GM19324 (cell line): ENCODE data around the gene RALGAPA2.

Experiments
- ATAC-seq: cut with Tn5 transposase; IDR thresholded peaks from one replicate; pipeline ENCODE4 v1.9.1; 2021; ENCODE audit warnings: mild to moderate bottlenecking, moderate library complexity; ENCODE audit not compliant: unreplicated experiment, low FRiP score

Gene RALGAPA2

DNA sequence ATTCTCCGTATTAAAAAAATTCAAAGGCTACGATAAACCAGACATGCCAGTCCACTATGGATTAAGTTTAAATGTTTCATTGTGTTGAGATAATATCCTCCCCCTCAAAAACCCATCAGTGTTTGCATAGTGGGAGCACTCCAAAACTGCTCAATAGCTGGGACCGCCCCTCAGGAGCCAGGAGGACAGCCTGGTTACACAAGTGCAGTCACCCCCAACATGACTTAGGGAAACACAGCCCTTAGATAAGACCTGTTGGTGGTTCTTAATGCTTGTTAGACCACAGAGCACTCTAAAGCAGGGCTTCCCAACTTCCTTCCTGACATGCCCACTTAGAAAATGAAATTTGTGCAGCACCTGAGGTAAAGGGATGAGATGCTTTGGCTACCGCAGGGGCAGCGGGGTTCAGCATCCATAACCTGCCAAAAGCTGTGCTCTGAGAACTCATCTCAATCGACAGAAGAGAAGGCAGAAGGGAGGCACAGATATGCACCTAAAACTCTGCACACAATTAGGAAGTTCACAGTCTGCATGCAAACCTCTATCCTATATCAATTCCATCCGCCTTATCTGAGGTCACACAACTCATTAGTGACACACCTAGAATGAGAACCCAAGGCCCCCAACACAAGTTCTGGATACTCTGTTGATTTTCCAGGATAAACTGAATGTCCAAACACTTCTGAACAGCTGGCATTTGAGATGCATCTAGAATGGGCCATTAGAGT lies 74.3 kb downstream of the RALGAPA2 start:
- no peak for ATAC-seq

DNA sequence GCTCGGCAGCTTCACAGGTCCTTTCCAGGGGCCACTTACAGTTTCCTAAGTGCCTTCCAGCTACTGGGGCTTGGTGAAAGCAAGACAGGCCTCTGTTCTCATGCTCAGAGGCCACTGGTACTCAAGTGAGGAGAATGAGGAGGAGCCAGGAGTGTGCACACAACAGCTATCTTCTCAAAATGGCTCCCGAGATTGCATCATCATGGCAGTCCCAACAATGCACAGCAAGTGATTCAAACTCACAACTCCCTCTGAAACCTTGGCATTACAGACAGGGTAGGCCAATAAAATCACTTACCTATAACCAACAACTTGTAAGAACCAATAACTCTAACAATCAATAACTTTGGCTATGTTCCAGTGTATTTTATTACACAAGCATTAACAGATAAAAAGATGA lies 77.4 kb downstream of the RALGAPA2 start:
- no peak for ATAC-seq

DNA sequence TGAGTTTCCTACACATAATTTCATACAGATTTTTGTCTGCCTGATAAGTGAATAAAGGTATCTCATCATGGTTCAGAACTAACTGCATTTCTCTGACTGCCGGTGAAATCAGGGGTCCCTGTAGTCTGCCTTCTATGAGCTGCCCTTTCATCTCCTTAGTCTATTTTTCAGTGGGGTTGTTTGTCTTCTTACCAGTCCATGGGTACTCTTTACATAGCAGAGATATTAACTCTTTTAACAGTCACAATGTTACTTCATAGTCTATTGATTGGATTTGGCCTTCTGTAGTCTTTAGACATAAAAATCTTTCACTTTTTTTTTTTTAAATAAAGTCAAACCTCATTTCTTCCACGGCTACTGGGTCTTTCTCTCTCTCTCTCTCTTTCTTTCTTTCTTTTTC lies 79.8 kb downstream of the RALGAPA2 start:
- ATAC-seq = no peak

DNA sequence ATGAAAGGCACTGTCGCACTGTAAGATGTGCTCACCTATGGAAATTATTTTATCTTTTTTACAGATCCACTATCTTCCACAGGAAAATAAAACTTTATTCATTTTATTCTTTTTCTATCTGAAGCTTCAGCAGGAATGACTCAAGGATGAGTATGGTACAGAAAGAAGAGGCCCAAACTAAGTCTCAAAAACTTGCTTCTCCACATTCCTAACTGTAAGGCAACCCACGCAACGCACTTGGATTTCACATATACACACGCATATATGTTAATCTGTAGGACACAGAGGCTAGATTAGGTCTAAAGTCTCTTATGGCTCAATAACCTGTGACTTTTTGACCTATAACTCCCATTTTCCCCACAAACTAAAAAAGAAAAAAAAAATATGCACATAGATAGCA lies 81.9 kb downstream of the RALGAPA2 start:
- ATAC-seq = no peak

DNA sequence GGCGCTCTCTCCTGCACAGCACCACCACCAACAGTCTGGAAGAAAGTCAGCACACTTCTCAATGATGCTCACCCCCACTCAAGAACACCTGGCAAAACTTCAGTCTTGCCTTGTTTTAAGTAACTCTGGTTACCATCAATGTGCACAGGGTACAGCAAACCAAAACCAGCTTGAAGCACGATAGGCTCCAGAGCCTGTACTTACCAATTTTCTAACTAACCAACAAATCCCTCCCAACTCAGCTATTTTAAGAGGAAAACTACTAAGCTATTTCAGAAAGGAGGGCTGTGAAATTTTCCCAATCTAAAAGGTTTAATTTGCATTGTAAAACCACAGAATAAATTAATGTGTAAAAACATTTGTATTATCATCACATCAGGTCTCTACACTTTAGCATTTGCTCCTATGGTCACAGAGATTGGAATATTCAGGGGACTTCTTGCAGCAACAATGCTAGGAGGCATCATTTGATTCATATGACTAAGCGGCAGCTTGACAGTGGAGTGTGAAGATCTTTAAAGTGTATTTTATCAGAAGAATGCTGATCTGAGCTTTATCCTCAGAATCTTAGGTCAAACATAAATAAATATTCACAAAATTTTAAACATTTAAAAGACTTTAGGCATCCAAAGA lies 82.8 kb downstream of the RALGAPA2 start:
- no peak for ATAC-seq

DNA sequence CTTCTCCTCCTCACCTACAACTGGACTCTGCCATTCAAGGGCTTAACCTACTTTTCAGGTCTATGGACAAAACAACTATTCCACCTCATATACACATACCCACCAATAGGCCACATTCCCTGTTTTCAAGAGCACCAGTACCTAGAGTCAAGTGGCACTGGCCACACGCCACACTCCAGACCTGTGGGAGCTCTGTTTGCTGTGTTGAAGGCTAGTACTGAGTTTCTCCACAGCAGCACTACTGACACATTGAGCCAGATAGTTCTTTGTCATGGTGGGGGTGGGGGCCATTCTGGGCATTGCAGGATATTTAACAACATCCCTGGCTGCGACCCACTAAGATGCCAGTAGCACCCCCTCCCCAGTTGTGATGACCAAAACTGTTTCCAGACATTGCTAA lies 84.1 kb downstream of the RALGAPA2 start:
- no peak for ATAC-seq

DNA sequence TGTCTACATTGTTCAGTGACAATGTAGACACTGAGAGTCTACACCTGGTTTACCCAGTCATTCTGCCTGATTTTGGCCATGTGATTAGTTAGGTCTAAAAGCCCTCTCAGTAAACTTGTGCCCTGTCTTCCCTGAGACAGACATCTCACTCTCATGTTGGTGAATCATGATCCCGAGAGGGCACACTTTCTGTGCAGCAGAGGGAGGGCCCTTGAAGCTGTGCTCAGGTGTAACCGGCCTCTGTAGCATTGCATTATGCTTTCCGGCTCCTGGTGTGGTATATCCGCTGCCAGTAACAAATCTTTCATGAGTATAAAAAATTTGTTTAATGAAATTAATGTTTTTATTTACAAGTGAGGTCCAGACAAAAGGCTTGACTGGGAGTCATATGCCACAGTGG lies 85.0 kb downstream of the RALGAPA2 start:
- no peak for ATAC-seq

DNA sequence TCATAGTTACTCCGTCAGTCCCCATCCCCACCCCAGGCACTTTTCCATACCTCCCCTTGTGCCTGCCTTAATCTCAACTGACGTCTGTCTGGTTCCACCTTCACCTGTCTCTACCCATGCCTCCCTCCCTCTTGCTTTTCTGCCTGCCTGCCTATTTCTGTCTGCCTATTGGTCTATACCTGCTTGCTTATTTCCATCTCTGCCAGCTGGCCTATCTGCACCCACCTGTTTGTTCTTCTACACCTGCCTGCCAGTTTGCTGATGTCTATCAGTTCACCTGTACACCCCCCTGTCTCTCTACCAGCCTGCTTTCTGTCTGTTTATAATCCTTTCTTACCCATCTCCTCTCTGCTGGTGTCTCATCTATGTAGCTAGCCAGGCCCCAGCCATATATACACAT lies 87.5 kb downstream of the RALGAPA2 start:
- no peak for ATAC-seq

DNA sequence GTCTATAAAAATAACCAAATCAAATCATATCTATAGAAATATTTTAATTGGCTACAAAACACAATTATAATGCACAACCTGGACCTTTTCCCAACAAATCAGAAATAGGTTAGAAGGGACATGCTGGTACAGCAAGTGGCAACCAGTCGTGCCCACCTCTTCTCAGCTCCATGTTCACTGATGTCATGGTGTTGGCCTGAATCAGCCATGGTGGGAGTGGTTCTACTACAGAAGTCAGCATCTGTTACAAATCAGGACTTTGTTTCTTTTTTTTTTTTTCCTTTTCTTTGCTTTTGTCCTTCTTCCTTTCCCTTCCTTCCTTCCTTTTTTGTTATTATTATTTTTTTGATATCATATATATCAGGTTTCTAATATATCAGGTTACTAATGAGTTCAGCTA lies 91.2 kb downstream of the RALGAPA2 start:
- ATAC-seq = no peak

DNA sequence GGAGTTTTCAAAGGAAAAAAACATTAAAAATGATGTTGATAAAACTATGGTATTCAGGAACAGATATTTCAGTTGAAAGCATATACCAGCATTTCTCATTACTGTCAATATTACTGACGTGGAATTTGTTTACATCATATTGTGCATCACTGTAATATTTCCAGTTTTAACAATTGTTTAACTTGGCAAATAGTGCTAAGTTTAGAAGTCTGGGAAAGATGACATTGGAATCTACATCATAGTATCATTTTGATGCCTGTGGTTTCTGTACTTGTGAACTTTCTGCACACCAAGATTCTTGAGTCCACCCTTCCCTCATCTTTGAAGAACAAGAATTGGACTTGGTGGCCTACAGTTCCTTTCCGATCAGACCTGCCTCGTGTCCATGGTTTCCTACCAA lies 98.1 kb downstream of the RALGAPA2 start:
- no peak for ATAC-seq

DNA sequence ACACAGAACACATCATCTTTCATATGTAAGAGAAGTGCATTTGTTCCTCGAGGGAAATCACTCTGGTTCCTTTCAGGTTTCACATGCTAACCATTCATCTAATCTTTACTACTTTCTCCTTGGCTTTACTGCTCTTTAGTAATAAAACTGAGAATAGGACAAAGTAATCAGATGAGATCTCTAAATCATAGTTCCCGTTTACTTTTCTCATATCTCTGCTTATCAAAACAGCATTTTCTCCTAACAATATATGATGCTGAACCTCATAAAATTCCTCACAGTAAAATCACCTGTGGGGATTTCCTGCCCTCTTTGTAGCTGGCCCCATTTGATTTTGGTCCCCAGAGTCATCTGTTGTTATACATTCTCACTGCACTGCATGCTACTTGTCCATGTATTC lies 100.2 kb downstream of the RALGAPA2 start:
- ATAC-seq = no peak

DNA sequence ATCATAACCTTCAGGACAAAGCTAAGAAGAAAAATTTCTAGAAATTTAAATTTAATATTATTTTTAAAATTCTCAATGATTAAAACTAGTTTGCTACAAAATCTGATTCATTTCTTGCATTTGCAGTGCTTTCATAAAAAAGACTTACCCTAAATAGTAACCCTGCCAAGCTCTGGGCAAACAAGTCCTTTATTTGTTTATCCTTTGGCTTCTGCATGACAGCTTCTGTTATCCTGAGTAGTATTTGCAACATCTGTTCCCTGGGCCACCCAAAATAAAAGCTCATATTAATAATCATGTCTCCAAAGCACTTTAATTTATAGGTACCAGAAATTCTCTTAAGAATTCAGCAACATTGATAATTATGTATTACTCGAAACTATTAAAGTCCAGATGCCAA lies 101.3 kb downstream of the RALGAPA2 start:
- ATAC-seq = no peak

DNA sequence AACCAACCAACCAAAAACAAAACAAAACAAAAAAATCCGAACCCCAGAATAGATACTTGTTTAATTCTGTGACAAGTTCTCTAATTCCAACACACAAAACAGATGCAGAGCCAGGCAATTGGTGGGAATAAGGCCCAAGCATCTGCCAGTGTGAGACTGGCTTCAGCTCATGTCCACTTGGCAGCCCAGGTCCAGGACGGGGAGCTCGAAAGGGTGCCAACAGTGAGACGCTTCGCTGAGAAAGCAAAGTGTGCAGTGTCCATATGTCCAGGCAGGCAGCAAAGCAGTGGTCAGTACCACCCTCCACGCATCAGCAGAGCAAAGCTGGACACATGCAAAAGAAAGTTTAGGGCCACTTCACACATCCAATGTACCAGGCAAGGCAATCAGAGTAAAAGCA lies 102.9 kb downstream of the RALGAPA2 start:
- ATAC-seq = no peak

DNA sequence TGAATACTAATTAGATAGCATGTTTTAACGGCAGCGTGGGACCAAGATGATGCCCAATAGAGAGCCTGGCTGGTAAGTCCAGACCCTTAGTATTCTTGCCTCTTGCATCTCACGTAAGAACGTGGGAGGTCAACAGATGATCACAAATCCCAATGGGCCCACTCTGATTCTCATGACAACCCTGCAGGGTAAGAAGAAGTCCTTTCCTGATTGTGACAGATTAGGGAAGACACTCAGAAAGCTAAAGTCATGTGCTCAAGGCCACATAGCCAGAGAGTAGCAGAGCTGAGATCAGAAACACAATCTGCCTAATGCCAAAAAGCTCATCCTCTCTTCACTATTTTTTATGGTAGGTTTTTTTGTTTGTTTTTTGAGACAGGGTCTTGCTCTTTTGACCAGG lies 103.8 kb downstream of the RALGAPA2 start:
- ATAC-seq = no peak

DNA sequence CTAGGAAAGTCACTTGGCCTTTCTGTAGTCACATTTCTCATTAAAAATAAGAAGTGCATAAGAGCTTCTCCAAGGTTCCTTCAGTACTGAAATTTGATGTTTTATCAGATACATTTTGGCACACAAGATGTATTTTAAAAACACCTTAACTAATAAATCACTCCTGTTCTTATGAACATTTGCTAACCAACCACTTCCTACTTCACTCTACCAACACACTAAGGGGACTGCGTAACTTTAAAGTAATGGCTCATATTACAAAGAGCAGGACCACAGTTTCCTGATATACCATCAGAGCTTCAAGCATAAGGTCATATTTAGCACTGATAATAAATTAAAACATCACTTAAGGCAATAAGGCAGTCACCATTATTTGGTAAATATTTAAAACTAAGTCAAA lies 104.4 kb downstream of the RALGAPA2 start:
- ATAC-seq = no peak

DNA sequence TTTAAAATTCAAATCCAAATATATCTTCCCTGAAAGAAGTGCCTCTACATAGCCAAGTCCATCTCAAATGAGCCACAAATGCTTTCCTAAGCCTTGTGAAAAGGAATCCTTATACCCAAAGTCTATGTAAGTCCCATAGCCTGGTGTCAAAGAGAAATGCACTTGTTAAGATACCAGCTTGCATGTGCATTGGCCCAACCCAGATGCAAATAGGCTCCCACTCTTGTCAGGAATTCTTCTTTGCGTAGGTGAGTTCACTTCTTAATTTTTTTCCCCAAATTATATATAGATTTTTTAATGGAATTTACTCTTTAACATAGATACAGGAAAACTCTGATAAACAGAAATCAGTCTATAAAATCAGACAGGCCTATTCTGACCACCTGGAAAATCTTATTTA lies 105.6 kb downstream of the RALGAPA2 start:
- ATAC-seq = no peak

DNA sequence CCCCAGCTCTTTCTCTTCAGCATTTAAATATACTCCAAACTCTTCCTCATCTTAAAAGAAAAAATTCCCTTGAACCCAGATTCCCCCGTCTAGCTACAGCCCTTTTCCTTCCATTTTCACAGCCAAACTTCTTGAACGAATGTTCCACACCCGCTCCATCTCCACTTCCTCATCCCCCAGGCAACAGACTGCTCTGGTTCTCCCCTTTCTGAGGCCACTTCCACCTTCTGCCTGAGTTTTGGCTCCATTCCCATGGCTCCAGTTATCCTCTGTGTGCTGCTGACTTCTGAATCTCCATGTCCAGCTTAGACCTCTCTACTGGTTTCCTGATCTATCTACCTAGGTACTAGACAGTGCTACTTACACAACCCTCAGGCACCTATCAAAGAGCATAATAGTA lies 106.4 kb downstream of the RALGAPA2 start:
- no peak for ATAC-seq

DNA sequence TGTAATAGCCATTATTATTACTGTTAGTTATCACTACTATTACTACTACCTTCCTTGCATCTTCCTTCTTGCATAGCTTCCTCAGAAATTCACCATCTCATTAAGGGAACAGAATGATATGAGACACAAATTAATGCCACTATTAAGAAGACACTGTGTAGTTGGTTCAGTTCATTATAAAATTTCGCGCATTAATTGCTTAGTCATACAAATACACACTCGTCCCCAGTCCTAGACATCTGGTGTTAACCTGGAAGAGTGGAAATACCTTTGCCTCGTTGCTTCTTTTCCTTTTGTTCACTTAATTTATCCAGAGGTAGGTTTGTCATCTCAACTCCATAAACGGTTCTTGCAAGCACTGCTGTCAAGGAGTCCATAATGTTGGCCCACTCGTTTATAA lies 107.5 kb downstream of the RALGAPA2 start:
- no peak for ATAC-seq

DNA sequence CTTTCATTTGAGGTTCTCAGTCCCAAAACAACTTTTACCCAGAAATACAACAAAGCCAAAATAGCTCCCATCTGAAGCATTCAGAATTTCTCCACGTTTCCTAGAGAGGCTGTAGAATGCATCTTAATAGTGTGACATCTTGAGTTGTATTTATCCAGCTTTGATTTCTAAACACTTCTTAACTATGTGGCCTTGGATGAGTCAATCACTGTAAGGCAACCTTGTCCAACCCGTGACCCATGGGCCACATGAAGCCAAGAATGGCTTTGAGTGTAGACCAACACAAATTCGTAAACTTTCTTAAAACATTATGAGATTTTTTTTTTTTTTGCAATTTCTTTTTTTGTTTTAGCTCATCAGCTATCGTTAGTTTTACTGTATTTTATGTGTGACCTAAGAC lies 108.1 kb downstream of the RALGAPA2 start:
- ATAC-seq = no peak

DNA sequence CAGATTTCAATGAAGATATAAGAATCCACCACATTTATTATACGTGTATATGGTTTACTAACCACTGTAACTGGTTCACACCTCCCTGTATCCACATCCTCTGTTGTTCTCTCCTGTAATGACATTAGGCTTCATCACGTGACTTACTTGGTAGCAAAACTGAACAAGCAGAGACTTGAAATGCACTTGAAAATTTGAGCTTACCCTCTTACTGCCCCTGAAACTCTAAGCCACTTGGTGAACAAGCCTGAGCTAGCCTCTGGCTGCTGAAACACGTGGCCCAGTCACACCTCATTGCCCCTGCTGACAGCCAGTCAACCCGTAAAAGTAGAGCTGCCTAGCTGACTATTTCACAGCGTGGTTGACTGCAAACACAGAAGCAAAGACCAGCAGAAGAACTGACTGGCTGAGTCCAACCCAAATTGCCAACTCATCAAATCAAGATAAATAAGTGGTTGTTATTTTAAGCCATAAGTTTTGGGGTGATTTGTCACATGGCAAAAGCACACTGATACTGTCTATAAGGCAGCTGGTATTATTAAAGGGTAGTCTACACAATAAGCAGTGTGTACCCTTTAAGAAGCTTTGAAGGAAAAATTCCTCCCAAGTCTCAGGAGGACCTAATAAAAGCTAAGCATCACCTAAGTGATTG lies 109.0 kb downstream of the RALGAPA2 start:
- peak; percentile 97 for ATAC-seq

DNA sequence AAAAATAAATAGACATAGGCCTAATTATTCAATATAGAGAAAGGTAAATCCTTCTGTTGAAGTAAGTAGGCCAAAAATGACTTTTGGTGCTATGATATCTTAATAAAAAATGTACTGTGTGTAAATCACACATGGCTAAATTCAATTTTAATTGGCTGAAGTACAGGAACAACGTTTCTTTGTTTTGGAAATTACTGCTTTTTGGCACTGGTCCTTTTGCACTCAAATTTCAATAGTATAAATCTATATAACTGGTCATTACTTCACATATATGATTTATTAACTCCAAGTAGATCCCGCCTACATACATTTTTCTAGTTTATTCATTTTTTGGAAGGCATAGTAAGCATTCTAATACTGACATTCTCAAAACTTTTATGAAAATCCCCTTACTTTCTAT lies 114.5 kb downstream of the RALGAPA2 start:
- ATAC-seq = no peak

DNA sequence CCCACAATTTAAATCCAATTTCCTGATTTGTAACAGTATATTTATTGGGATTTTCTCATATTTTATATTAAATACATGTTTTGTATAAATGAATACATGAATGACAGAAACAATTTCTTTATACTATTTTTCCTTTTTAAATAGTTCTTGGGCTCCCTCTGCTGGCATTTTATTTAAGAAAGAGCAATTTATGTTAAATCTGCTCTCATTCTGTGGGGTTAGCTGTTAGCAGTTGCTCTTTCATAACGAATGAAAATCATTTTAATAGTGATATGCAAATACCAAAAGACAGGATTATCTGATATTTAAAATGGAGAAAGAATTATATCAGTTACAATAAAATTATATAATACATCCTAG lies 118.3 kb downstream of the RALGAPA2 start:
- no peak for ATAC-seq
